Measurements from ENCODE around the gene TEN1. TPM values are rescaled to one million over a fixed set of nuclear protein-coding genes. Genes with fewer than 3 reads are reported as not detected.

The TEN1 gene
- total and polyA plus RNA-seq, 9 of the 15 experiments (the other 6 are each of a cell fraction or from before 2014, with no cell fraction given) = 1.3 to 25.7 (median 10.1) TPM

GRCh38 chr17:75978938-75979704 is at the start of gene TEN1, which contains the start of gene ACOX1 (continued):
- peak; percentile 54 for TF ChIP-seq ZBTB40 (IDR thresholded peaks at IDR 0.05)
- no peak for TF ChIP-seq ZBTB40 (CRISPR knock-in tag; IDR thresholded peaks at IDR 0.05)
- no peak for TF ChIP-seq SRSF9 (IDR thresholded peaks at IDR 0.05; ENCODE audit: borderline replicate concordance, low read depth, low read length)
- peak; percentile 24; the same call in 1 of the 2 replicates for TF ChIP-seq EP300 (IDR thresholded peaks at IDR 0.05; ENCODE audit: low read length)
- TF ChIP-seq NBN (IDR thresholded peaks at IDR 0.05; ENCODE audit: low read depth) = no peak; the same call in 1 of the 2 replicates
- TF ChIP-seq MBD2 (IDR thresholded peaks at IDR 0.05; ENCODE audit: borderline replicate concordance, low read depth) = no peak; the same call in 1 of the 2 replicates
- peak; percentile 50; the same call in 1 of the 2 replicates for TF ChIP-seq ZBTB7A (IDR thresholded peaks at IDR 0.05; ENCODE audit: borderline replicate concordance, control insufficient read depth, low read depth, low read length)
- peak; percentile 96 for TF ChIP-seq CBFA2T2 (conservative IDR thresholded peaks at IDR 0.05)
- peak; percentile 91 for TF ChIP-seq TAF9B (IDR thresholded peaks at IDR 0.05; ENCODE audit: partially characterized antibody)
- TF ChIP-seq SMARCA4 (IDR thresholded peaks at IDR 0.05) = no peak
- peak; percentile 40 for TF ChIP-seq CCNT2 (IDR thresholded peaks at IDR 0.05; ENCODE audit: borderline replicate concordance, extremely low read depth, insufficient read length, low read depth, low read length)
- peak; percentile 60; the same call in 1 of the 2 replicates for TF ChIP-seq E2F4 (CRISPR knock-in tag; IDR thresholded peaks at IDR 0.05; ENCODE audit: low read depth)
- peak; percentile 65 for TF ChIP-seq HNRNPLL (IDR thresholded peaks at IDR 0.05; ENCODE audit: low read depth, low read length, poor library complexity, severe bottlenecking)
- 0 out of 2 replicates have a peak, but pooled peaks have one; percentile 70 for TF ChIP-seq ATF6 (CRISPR knock-in tag; IDR thresholded peaks at IDR 0.05)
- no peak for TF ChIP-seq ZNF707 (CRISPR knock-in tag; conservative IDR thresholded peaks at IDR 0.05)
